HEK293 (cell line): ENCODE data around the gene LHX6.

Experiments used
- CTCF ChIA-PET: fragments of 350-600 bp; formaldehyde crosslinking; extraction: SDS; loops from one replicate; lab custom pipeline; 2021; ENCODE audit warnings: antibody characterized with exemption; lab: Yijun Ruan, JAX
- POLR2A ChIA-PET: fragments of 300-600 bp; formaldehyde crosslinking; extraction: SDS; loops from one replicate; lab custom pipeline; 2020; ENCODE audit warnings: antibody characterized with exemption, inconsistent platforms; lab: Yijun Ruan, JAX
- H3K27ac ChIP-seq: fragments of 200-500 bp; sonication (Bioruptor generic); 2 replicates; pipeline ENCODE4 v1.5.1; 2014; ENCODE audit warnings: low read depth, low read length, control low read depth, inconsistent platforms; ENCODE audit errors: extremely low read depth
- H3K36me3 ChIP-seq, 2 experiments: fragments of 200-500 bp in 1 of 2; sonication (Bioruptor generic) in 1 of 2; 1 replicate in 1 of 2; 2 replicates in 1 of 2; pipeline ENCODE4 v1.5.1; 2014 to 2017; ENCODE audit warnings: inconsistent platforms in 2 of 2, low read length in 2 of 2; ENCODE audit not compliant: control insufficient read depth in 2 of 2, insufficient read depth in 1 of 2
- H3K4me1 ChIP-seq: fragments of 200-500 bp; sonication (Bioruptor generic); 2 replicates; pipeline ENCODE4 v1.5.1; 2014; ENCODE audit warnings: mild to moderate bottlenecking, low read length, inconsistent platforms; ENCODE audit not compliant: control insufficient read depth, insufficient read depth
- H3K4me3 ChIP-seq: 2 replicates; pipeline ENCODE4 v1.5.1; 2011; ENCODE audit warnings: low read depth, mild to moderate bottlenecking, control low read depth, low read length, moderate library complexity
- H3K9me3 ChIP-seq: fragments of 200-500 bp; sonication (Bioruptor generic); 2 replicates; pipeline ENCODE4 v1.5.1; 2014; ENCODE audit warnings: low read depth, low read length, inconsistent platforms; ENCODE audit not compliant: control insufficient read depth, insufficient read depth
- GLIS1 ChIP-seq: fragments of 450-650 bp; formaldehyde crosslinking; IDR thresholded peaks from 2 replicates; pipeline ENCODE4 v1.5.1; 2016; ENCODE audit warnings: missing biosample characterization, missing genetic modification characterization
- SP7 ChIP-seq: fragments of 450-650 bp; formaldehyde crosslinking; IDR thresholded peaks from 2 replicates; pipeline ENCODE4 v1.5.1; 2016; ENCODE audit warnings: missing biosample characterization, missing genetic modification characterization
- YY2 ChIP-seq: fragments of 450-650 bp; formaldehyde crosslinking; IDR thresholded peaks from 2 replicates; pipeline ENCODE4 v1.5.1; 2016; ENCODE audit warnings: missing biosample characterization, missing genetic modification characterization
- ZNF155 ChIP-seq: fragments of 450-650 bp; formaldehyde crosslinking; IDR thresholded peaks from 2 replicates; pipeline ENCODE4 v1.5.1; 2016; ENCODE audit warnings: missing biosample characterization, missing genetic modification characterization
- ZNF223 ChIP-seq: fragments of 450-650 bp; formaldehyde crosslinking; IDR thresholded peaks from 2 replicates; pipeline ENCODE4 v1.5.1; 2016; ENCODE audit warnings: missing biosample characterization, missing genetic modification characterization
- ZNF266 ChIP-seq: fragments of 450-650 bp; formaldehyde crosslinking; IDR thresholded peaks from 2 replicates; pipeline ENCODE4 v1.5.1; 2016; ENCODE audit warnings: missing biosample characterization, missing genetic modification characterization, low read depth
- ZNF311 ChIP-seq: fragments of 450-650 bp; formaldehyde crosslinking; IDR thresholded peaks from 2 replicates; pipeline ENCODE4 v1.5.1; 2017; ENCODE audit warnings: missing biosample characterization, missing genetic modification characterization, borderline replicate concordance
- ZNF335 ChIP-seq: fragments of 450-650 bp; formaldehyde crosslinking; conservative IDR thresholded peaks from 2 replicates; pipeline ENCODE4 v1.5.1; 2016; ENCODE audit warnings: missing biosample characterization, missing genetic modification characterization
- ZNF404 ChIP-seq: fragments of 450-650 bp; formaldehyde crosslinking; IDR thresholded peaks from 2 replicates; pipeline ENCODE4 v1.5.1; 2017; ENCODE audit warnings: missing biosample characterization, missing genetic modification characterization
- ZNF626 ChIP-seq: fragments of 450-650 bp; sonication (Bioruptor Pico); formaldehyde crosslinking; IDR thresholded peaks from 2 replicates; pipeline ENCODE4 v1.5.1; 2018; ENCODE audit warnings: missing biosample characterization, missing genetic modification characterization, inconsistent platforms
- ZNF707 ChIP-seq: fragments of 450-650 bp; formaldehyde crosslinking; IDR thresholded peaks from 2 replicates; pipeline ENCODE4 v1.5.1; 2016; ENCODE audit warnings: missing biosample characterization, missing genetic modification characterization
- ZXDB ChIP-seq: fragments of 450-650 bp; formaldehyde crosslinking; IDR thresholded peaks from 2 replicates; pipeline ENCODE4 v1.5.1; 2016; ENCODE audit warnings: missing biosample characterization, missing genetic modification characterization
- TF ChIP-seq, protein P1 (sequence below): fragments of 450-650 bp; formaldehyde crosslinking; IDR thresholded peaks from 2 replicates; pipeline ENCODE4 v1.5.1; 2017; ENCODE audit warnings: missing biosample characterization, missing genetic modification characterization
- TF ChIP-seq, protein P2 (sequence below): fragments of 450-650 bp; formaldehyde crosslinking; conservative IDR thresholded peaks from 2 replicates; pipeline ENCODE4 v1.5.1; 2016; ENCODE audit warnings: low read depth, missing biosample characterization, missing genetic modification characterization
- TF ChIP-seq, protein P3 (sequence below): fragments of 450-650 bp; formaldehyde crosslinking; IDR thresholded peaks from 2 replicates; pipeline ENCODE4 v1.5.1; 2017; ENCODE audit warnings: missing biosample characterization, missing genetic modification characterization
- TF ChIP-seq, protein P4 (sequence below): fragments of 450-650 bp; formaldehyde crosslinking; IDR thresholded peaks from 2 replicates; pipeline ENCODE4 v1.5.1; 2016; ENCODE audit warnings: missing biosample characterization, missing genetic modification characterization
- TF ChIP-seq, protein P5 (sequence below): fragments of 450-650 bp; formaldehyde crosslinking; optimal IDR thresholded peaks from 2 replicates; pipeline ENCODE3; 2016; ENCODE audit warnings: missing biosample characterization, mild to moderate bottlenecking, missing genetic modification characterization

The LHX6 gene

DNA sequence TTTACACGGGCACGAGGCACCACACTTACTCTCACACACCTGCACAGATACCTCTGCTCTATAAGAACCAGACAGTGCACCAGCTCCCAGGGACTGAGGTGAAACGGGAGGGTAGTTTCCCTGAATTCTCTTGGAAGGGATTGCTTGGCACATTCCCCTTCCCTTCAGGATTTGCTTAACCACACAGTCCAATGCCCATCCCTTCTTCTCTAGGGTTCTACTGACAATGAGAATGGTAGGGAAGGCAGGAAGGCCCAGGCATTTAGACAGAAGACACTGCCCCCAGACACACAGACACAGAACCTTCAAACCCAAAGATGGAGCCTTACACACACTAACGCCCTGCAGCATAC is 704 bp upstream of the LHX6 start:
- Histone ChIP-seq H3K4me1 (no peaks in the 10 kb centered on the region), H3K4me3 (no peak overlapping the region), H3K27ac (no peak overlapping the region), H3K9me3 (no peaks in the 10 kb centered on the region), H3K36me3 (no peaks in the 10 kb centered on the region)
- CTCF ChIA-PET, result interaction anchor here (0.7 to 1.1 kb wide), 3 partner anchors 97 to 131 kb away, joined by 3 to 4 read pairs (median 3); no protein-coding TSS in a partner anchor
- no peak for TF ChIP-seq ZNF223
- TF ChIP-seq, protein P1, sequence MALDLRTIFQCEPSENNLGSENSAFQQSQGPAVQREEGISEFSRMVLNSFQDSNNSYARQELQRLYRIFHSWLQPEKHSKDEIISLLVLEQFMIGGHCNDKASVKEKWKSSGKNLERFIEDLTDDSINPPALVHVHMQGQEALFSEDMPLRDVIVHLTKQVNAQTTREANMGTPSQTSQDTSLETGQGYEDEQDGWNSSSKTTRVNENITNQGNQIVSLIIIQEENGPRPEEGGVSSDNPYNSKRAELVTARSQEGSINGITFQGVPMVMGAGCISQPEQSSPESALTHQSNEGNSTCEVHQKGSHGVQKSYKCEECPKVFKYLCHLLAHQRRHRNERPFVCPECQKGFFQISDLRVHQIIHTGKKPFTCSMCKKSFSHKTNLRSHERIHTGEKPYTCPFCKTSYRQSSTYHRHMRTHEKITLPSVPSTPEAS (tag by site-specific recombination), result no peak
- TF ChIP-seq ZNF707, result no peak
- TF ChIP-seq YY2 (tag by site-specific recombination), result no peak
- no peak for TF ChIP-seq ZNF404
- POLR2A ChIA-PET, result interaction anchor here (0.9 to 1.9 kb wide), 2 partner anchors 15 to 36 kb away, joined by 7 to 8 read pairs; partner anchors contain the start of genes MRRF and RBM18

DNA sequence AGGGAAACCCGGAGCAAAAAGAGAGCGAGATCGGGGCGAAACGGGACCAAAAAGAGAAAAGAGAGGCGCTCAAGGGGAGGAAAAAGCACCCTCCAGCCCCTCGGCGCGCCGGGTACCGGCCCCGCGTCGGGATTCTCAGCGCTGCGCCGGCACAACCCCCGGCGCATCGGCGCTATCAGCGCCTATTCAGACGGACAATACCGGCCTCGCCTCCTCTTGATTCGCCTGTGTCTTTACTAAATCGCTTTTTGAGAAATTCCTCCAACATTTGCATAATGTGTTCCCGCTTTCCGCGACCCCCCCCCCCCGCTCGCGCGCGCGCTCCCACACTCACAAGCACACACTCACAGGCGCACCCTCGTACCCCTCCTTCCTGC is 578 bp downstream of the LHX6 start:
- H3K4me3 ChIP-seq, result peak overlapping the region; percentile 46

DNA sequence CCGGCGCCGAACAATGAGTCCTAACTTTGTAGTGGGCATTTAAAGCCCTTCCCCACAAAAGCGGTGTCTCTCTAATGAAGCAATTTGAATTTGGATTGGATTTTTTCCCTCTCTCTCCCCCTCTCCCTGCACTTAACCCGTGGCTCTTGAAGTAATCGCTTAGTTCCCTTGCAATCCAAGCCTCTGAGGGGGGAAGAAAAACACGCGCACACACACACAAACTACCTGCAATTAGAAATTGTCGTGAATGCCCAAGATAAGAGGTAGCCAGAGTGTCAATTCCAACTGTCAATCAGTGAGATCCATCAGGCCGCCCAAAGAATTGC is 1.2 kb downstream of the LHX6 start:
- POLR2A ChIA-PET, result interaction anchor here (1.9 kb wide), 1 partner anchor 13 kb away, joined by 8 read pairs; no protein-coding TSS in a partner anchor
- Histone ChIP-seq H3K36me3 (no peaks in the 10 kb centered on the region), H3K9me3 (no peaks in the 10 kb centered on the region), H3K4me1 (no peaks in the 10 kb centered on the region), H3K4me3 (no peak overlapping the region), H3K27ac (no peak overlapping the region)
- CTCF ChIA-PET, result no interaction called here
- TF ChIP-seq GLIS1 (tag by site-specific recombination) (peak; percentile 82), ZNF626 (tag by site-specific recombination) (no peak), ZNF266 (tag by site-specific recombination) (no peak), ZNF155 (no peak), ZNF311 (tag by site-specific recombination) (no peak)
- TF ChIP-seq, protein P2, sequence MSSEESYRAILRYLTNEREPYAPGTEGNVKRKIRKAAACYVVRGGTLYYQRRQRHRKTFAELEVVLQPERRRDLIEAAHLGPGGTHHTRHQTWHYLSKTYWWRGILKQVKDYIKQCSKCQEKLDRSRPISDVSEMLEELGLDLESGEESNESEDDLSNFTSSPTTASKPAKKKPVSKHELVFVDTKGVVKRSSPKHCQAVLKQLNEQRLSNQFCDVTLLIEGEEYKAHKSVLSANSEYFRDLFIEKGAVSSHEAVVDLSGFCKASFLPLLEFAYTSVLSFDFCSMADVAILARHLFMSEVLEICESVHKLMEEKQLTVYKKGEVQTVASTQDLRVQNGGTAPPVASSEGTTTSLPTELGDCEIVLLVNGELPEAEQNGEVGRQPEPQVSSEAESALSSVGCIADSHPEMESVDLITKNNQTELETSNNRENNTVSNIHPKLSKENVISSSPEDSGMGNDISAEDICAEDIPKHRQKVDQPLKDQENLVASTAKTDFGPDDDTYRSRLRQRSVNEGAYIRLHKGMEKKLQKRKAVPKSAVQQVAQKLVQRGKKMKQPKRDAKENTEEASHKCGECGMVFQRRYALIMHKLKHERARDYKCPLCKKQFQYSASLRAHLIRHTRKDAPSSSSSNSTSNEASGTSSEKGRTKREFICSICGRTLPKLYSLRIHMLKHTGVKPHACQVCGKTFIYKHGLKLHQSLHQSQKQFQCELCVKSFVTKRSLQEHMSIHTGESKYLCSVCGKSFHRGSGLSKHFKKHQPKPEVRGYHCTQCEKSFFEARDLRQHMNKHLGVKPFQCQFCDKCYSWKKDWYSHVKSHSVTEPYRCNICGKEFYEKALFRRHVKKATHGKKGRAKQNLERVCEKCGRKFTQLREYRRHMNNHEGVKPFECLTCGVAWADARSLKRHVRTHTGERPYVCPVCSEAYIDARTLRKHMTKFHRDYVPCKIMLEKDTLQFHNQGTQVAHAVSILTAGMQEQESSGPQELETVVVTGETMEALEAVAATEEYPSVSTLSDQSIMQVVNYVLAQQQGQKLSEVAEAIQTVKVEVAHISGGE, result peak; percentile 53
- TF ChIP-seq, protein P3, sequence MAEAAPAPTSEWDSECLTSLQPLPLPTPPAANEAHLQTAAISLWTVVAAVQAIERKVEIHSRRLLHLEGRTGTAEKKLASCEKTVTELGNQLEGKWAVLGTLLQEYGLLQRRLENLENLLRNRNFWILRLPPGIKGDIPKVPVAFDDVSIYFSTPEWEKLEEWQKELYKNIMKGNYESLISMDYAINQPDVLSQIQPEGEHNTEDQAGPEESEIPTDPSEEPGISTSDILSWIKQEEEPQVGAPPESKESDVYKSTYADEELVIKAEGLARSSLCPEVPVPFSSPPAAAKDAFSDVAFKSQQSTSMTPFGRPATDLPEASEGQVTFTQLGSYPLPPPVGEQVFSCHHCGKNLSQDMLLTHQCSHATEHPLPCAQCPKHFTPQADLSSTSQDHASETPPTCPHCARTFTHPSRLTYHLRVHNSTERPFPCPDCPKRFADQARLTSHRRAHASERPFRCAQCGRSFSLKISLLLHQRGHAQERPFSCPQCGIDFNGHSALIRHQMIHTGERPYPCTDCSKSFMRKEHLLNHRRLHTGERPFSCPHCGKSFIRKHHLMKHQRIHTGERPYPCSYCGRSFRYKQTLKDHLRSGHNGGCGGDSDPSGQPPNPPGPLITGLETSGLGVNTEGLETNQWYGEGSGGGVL (tag by site-specific recombination), result peak; percentile 20; the same call in 1 of the 2 replicates

More for the DNA sequence above, 578 bp downstream of the LHX6 start:
- ChIA-PET CTCF (no interaction called here), POLR2A (interaction anchor here (1.9 kb wide), 1 partner anchor 14 kb away, joined by 8 read pairs; no protein-coding TSS in a partner anchor)
- Histone ChIP-seq H3K36me3 (no peaks in the 10 kb centered on the region), H3K27ac (no peak overlapping the region; the same call in 1 of the 2 replicates), H3K4me1 (no peaks in the 10 kb centered on the region), H3K9me3 (no peaks in the 10 kb centered on the region)
- TF ChIP-seq, protein P4, sequence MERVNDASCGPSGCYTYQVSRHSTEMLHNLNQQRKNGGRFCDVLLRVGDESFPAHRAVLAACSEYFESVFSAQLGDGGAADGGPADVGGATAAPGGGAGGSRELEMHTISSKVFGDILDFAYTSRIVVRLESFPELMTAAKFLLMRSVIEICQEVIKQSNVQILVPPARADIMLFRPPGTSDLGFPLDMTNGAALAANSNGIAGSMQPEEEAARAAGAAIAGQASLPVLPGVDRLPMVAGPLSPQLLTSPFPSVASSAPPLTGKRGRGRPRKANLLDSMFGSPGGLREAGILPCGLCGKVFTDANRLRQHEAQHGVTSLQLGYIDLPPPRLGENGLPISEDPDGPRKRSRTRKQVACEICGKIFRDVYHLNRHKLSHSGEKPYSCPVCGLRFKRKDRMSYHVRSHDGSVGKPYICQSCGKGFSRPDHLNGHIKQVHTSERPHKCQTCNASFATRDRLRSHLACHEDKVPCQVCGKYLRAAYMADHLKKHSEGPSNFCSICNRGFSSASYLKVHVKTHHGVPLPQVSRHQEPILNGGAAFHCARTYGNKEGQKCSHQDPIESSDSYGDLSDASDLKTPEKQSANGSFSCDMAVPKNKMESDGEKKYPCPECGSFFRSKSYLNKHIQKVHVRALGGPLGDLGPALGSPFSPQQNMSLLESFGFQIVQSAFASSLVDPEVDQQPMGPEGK (tag by site-specific recombination), result 0 out of 2 replicates have a peak, but pooled peaks have one; percentile 12
- TF ChIP-seq SP7 (tag by site-specific recombination) (no peak), ZXDB (tag by site-specific recombination) (0 out of 2 replicates have a peak, but pooled peaks have one; percentile 14), ZNF335 (tag by site-specific recombination) (peak; percentile 80)
- TF ChIP-seq, protein P1 (tag by site-specific recombination), result 0 out of 2 replicates have a peak, but pooled peaks have one; percentile 34
- TF ChIP-seq, protein P5, sequence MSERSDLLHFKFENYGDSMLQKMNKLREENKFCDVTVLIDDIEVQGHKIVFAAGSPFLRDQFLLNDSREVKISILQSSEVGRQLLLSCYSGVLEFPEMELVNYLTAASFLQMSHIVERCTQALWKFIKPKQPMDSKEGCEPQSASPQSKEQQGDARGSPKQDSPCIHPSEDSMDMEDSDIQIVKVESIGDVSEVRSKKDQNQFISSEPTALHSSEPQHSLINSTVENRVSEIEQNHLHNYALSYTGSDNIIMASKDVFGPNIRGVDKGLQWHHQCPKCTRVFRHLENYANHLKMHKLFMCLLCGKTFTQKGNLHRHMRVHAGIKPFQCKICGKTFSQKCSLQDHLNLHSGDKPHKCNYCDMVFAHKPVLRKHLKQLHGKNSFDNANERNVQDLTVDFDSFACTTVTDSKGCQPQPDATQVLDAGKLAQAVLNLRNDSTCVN (tag by site-specific recombination), result peak; percentile 83
